Adrenal gland (tissue), 12 donors: ENCODE measurements around the gene CPA2. TPM values are rescaled to one million over a fixed set of nuclear protein-coding genes. Genes with fewer than 3 reads are reported as not detected.

Experiments used
- DNase-seq, 7 donors: peaks; one replicate each; pipeline ENCODE4 v3.0.0-alpha.2; 2019 to 2020
- H3K27ac ChIP-seq, 5 donors: fragments of 200-600 bp; sonication (generic) in 4 of 5; 1 replicate in 3 of 5; 2 replicates in 2 of 5; pipeline versions ENCODE4 v1.5.1 to v1.8.0; 2016 to 2020; ENCODE audit warnings: mild to moderate bottlenecking in 1 of 5
- H3K27me3 ChIP-seq: fragments of 200-600 bp; 2 replicates; pipeline ENCODE4 v1.8.0; 2021
- H3K36me3 ChIP-seq, 2 donors: fragments of 200-600 bp; replicated peaks in 1 of 2; 1 replicate in 1 of 2; 2 replicates in 1 of 2; pipeline versions ENCODE4 v1.5.1 to v1.8.0; 2018 to 2022
- H3K4me1 ChIP-seq, 2 donors: fragments of 200-600 bp; replicated peaks in 1 of 2; 1 replicate in 1 of 2; 2 replicates in 1 of 2; pipeline versions ENCODE4 v1.5.1 to v1.8.0; 2018 to 2021
- H3K4me3 ChIP-seq, 4 donors: fragments of 200-600 bp; sonication (generic) in 3 of 4; one replicate each; pipeline ENCODE4 v1.5.1; 2016 to 2018
- H3K9me3 ChIP-seq, 3 donors: fragments of 200-600 bp; sonication (generic) in 1 of 3; replicated peaks in 1 of 3; 1 replicate in 2 of 3; 2 replicates in 1 of 3; pipeline versions ENCODE4 v1.5.1 to v1.8.0; 2016 to 2021
- POLR2A ChIP-seq, 2 donors: fragments of 450-650 bp; IDR thresholded peaks; one replicate each; pipeline ENCODE4 v1.6.1; 2017; ENCODE audit warnings: antibody characterized with exemption in 2 of 2, mild to moderate bottlenecking in 2 of 2, moderate library complexity in 1 of 2
- WGBS, 4 donors: extraction: QIAGEN DNeasy Blood & Tissue Kit in 2 of 4; methylation state at CpG; one replicate each; pipeline versions ENCODE4 v1.1.5 to v1.1.7; 2013 to 2017; 5-methylcytosine and 5-hydroxymethylcytosine counted together
- intact Hi-C, 2 donors: fragments of 100-400 bp; cut with DNase I; formaldehyde crosslinking; loops; one replicate each; pipeline versions ENCODE4 v1.14.1 to v1.15.0; 2022 to 2023
- polyA plus RNA-seq, 3 donors: library from polyadenylated mRNA; stranded (reverse); fragments of 200-250 nt in 2 of 3; fragments of 350-450 nt in 1 of 3; fragmentation: Illumina TruSeq in 1 of 3; extraction: RNeasy Lipid Tissue Mini Kit (QIAGEN cat#74804) in 1 of 3; gene quantifications; one replicate each; pipeline ENCODE4 v1.2.3, GENCODE V29; 2013 to 2014
- total RNA-seq, 9 donors: library from RNA; depleted of rRNA in 4 of 9; stranded (reverse); fragments of >200 nt in 4 of 9; fragments of 120-200 nt in 1 of 9; fragmentation: NEBNext Ultra II Directional in 1 of 9; extraction: Animal tissue kit (Norgen Biotek cat#: 25700) in 1 of 9; gene quantifications; one replicate each; pipeline versions ENCODE4 v1.1.0 to v1.2.4, GENCODE V29; 2013 to 2023
- TF ChIP-seq, protein P1 (sequence below), 6 experiments: fragments of 450-650 bp in 4 of 6; fragments of 200-600 bp in 2 of 6; sonication (generic) in 1 of 6; IDR thresholded peaks; 1 replicate in 5 of 6; 2 replicates in 1 of 6; pipeline versions ENCODE4 v1.5.1 to v1.8.0; 2016 to 2021; ENCODE audit warnings: antibody characterized with exemption in 6 of 6, mild to moderate bottlenecking in 2 of 6, moderate library complexity in 1 of 6
- donor health status: healthy with polysubstance abuse.
- donor health status: Bipolar disorder and iron deficiency.
- donor health status: DM: yes; HTN: yes; CAD: no.
- donor health status: DM: no; HTN: no; CAD: no.
- donor health status: DM: no; HTN: no; CAD: no.
- donor health status: DM: yes; HTN: yes; CAD: no.

Gene CPA2
- total and polyA plus RNA-seq, 12 donors = 0.15 to 2.3 (median 0.75) TPM; not detected in 4

DNA sequence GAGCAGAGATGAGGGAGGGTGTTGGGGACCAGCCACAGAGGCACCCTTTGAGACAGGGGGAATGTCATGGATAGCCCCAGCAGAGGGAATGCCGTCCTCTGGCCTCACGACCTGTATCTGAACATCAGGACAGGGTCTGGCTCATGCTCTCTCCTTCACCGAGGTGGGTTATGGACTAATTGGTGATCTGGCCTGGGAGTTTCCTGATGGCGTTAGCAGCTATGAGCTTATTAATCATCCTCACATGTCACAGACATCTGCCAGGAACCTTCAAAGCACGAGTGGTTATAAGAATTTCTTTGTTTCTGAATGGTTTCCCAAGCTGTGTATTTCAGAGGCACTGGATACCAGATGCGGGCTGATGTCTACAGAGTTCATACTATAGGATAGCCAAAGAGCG, 33.2 kb downstream of the CPA2 start:
- no peak for TF ChIP-seq POLR2A (IDR thresholded peaks at IDR 0.05)
- TF ChIP-seq, protein P1, sequence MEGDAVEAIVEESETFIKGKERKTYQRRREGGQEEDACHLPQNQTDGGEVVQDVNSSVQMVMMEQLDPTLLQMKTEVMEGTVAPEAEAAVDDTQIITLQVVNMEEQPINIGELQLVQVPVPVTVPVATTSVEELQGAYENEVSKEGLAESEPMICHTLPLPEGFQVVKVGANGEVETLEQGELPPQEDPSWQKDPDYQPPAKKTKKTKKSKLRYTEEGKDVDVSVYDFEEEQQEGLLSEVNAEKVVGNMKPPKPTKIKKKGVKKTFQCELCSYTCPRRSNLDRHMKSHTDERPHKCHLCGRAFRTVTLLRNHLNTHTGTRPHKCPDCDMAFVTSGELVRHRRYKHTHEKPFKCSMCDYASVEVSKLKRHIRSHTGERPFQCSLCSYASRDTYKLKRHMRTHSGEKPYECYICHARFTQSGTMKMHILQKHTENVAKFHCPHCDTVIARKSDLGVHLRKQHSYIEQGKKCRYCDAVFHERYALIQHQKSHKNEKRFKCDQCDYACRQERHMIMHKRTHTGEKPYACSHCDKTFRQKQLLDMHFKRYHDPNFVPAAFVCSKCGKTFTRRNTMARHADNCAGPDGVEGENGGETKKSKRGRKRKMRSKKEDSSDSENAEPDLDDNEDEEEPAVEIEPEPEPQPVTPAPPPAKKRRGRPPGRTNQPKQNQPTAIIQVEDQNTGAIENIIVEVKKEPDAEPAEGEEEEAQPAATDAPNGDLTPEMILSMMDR (IDR thresholded peaks at IDR 0.05) = no peak
- H3K4me1 ChIP-seq = no peaks in the 10 kb centered on the region
- H3K9me3 ChIP-seq = no peaks in the 10 kb centered on the region
- no peaks in the 10 kb centered on the region for H3K27me3 ChIP-seq
- H3K27ac ChIP-seq = no peak overlapping the region
- no peak overlapping the region for H3K4me3 ChIP-seq
- H3K36me3 ChIP-seq = no peaks in the 10 kb centered on the region
- DNase-seq = no peak
- 85 to 89% (median 86%) methylated on average over 6 to 7 of the region's 7 CpGs for WGBS, 4 donors
- intact Hi-C loops = no loop called here

DNA sequence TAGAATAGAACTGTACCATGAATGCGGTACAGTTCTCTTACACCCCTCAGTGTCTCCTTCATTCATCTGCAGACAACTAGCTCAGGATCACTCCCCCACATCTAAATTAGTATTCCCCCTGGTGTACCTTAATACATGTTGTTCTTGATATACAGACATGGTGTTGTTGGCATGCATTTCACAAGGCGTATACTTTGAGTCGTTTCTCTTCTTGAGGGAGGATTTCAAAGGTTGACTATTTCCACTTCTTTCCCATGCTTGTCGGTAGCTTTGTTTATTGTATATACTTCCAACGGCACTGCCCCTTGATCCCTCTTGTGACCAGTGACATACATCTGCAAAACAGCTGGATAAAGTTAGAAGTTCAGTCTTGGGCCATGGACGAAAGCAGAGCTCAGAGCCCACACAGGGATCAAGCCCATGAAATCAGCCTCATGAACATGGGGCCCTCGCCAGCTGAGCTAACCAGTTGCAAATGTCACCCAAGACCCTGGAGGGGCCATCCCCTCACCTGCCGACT, 34.9 kb downstream of the CPA2 start:
- H3K36me3 ChIP-seq = no peaks in the 10 kb centered on the region
- no peak overlapping the region for H3K4me3 ChIP-seq
- no peaks in the 10 kb centered on the region for H3K4me1 ChIP-seq
- TF ChIP-seq, protein P1 (IDR thresholded peaks at IDR 0.05) = no peak
- no peak for TF ChIP-seq POLR2A (IDR thresholded peaks at IDR 0.05)
- no peak overlapping the region for H3K27ac ChIP-seq
- 81 to 84% (median 83%) methylated on average over 8 of the region's 8 CpGs for WGBS, 4 donors
- intact Hi-C loops = no loop called here
- H3K27me3 ChIP-seq = no peaks in the 10 kb centered on the region
- no peak for DNase-seq
- H3K9me3 ChIP-seq = no peaks in the 10 kb centered on the region

DNA sequence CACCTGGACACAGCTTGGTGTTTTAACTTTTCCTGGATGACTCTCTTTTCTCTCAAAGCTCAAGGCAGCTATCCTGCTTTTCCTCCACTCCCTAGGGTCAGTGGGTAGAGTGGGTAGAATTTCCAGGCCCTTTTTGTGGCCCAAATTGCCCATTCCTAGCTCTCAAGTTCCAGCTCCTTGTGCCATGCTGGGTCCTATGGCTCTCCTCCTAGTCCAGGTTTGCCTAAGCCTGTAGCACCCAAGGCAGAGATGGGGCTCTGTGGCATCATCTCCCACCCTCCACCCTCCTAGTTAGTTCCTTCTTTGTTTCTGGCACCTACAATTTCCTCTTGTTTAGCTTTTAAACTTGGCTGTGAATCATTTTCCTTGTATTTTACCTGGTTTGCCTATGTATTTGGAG, 36.0 kb downstream of the CPA2 start:
- Histone ChIP-seq H3K4me1 (no peaks in the 10 kb centered on the region), H3K9me3 (no peaks in the 10 kb centered on the region), H3K27me3 (no peaks in the 10 kb centered on the region), H3K36me3 (no peaks in the 10 kb centered on the region), H3K4me3 (no peak overlapping the region), H3K27ac (no peak overlapping the region)
- TF ChIP-seq, protein P1 (IDR thresholded peaks at IDR 0.05) = no peak
- TF ChIP-seq POLR2A (IDR thresholded peaks at IDR 0.05) = no peak
- no peak for DNase-seq
- intact Hi-C loops = no loop called here

DNA sequence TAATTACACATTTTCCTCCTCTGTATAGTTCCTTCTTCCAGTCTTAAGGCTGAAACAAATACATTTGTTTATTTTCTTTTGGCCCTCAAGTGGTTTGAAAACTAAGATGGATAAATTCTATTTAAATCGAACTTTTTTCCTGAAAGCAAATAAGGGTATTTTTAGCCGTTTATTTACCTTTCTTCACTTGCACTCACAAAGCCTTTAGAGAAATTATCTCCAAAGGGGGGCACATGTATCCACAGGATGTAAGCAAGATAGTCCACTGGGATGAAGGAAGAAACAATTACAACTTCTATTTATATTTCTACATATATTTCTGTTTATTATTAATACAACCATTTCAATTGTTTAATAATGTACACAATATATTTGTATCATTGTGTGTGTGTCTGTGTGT, 36.5 kb downstream of the CPA2 start:
- 57 to 68% (median 62%) methylated on average over 2 of the region's 2 CpGs for WGBS, 4 donors

More for the DNA sequence above, 36.5 kb downstream of the CPA2 start:
- Histone ChIP-seq H3K9me3 (no peaks in the 10 kb centered on the region), H3K27me3 (no peaks in the 10 kb centered on the region), H3K36me3 (no peaks in the 10 kb centered on the region), H3K4me1 (no peaks in the 10 kb centered on the region), H3K4me3 (no peak overlapping the region), H3K27ac (no peak overlapping the region)
- intact Hi-C loops = no loop called here
- TF ChIP-seq, protein P1 (IDR thresholded peaks at IDR 0.05) = no peak
- no peak for TF ChIP-seq POLR2A (IDR thresholded peaks at IDR 0.05)
- no peak for DNase-seq
